ENCODE measurements around the gene AIG1.

DNA sequence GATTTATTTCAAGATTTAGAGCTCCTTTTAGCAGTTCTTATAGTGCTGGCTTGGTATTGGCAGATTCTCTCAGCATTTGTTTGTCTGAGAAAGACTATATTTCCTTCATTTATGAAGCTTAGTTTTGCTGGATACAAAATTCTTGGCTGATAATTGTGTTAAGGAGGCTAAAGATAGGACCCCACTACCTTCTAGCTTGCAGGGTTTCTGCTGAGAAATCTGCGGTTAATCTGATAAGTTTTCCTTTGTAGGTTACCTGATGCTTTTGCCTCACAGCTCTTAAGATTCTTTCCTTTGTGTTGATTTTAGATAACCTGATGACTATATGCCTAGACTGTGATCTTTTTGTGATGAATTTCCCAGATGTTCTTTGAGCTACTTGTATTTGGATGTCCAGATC is 114.3 kb downstream of the AIG1 start:
- TF ChIP-seq, protein P1, sequence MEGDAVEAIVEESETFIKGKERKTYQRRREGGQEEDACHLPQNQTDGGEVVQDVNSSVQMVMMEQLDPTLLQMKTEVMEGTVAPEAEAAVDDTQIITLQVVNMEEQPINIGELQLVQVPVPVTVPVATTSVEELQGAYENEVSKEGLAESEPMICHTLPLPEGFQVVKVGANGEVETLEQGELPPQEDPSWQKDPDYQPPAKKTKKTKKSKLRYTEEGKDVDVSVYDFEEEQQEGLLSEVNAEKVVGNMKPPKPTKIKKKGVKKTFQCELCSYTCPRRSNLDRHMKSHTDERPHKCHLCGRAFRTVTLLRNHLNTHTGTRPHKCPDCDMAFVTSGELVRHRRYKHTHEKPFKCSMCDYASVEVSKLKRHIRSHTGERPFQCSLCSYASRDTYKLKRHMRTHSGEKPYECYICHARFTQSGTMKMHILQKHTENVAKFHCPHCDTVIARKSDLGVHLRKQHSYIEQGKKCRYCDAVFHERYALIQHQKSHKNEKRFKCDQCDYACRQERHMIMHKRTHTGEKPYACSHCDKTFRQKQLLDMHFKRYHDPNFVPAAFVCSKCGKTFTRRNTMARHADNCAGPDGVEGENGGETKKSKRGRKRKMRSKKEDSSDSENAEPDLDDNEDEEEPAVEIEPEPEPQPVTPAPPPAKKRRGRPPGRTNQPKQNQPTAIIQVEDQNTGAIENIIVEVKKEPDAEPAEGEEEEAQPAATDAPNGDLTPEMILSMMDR (conservative IDR thresholded peaks at IDR 0.05; ENCODE audit: low read depth, low read length), result no peak
- no peak for TF ChIP-seq EZH2 (IDR thresholded peaks at IDR 0.05; ENCODE audit: borderline replicate concordance, low read depth, low read length, poor library complexity, severe bottlenecking)

Measured in A673 (cell line).